Lung microvascular endothelial cell (primary cell): ENCODE data around the gene GNL1. TPM values are rescaled to one million over a fixed set of nuclear protein-coding genes. Genes with fewer than 3 reads are reported as not detected.
"Not testable (repeated sequence)": the region's sequence is repeated elsewhere in the genome, so short reads cannot be mapped to it uniquely, and the experiment has no call there.

Experiments
- DNase-seq, 2 donors: peaks; one replicate each; pipeline versions ENCODE4 v3.0.0 to v3.0.0-alpha.2; 2010; ENCODE audit warnings: low read depth in 2 of 2
- total RNA-seq: library from RNA; depleted of rRNA; stranded (reverse); fragments of >200 nt; gene quantifications from 2 replicates; pipeline ENCODE4 v1.2.1, GENCODE V29; 2014

The GNL1 gene
- total RNA-seq, 1 donor from 2014 or later: 41.1 TPM

DNA sequence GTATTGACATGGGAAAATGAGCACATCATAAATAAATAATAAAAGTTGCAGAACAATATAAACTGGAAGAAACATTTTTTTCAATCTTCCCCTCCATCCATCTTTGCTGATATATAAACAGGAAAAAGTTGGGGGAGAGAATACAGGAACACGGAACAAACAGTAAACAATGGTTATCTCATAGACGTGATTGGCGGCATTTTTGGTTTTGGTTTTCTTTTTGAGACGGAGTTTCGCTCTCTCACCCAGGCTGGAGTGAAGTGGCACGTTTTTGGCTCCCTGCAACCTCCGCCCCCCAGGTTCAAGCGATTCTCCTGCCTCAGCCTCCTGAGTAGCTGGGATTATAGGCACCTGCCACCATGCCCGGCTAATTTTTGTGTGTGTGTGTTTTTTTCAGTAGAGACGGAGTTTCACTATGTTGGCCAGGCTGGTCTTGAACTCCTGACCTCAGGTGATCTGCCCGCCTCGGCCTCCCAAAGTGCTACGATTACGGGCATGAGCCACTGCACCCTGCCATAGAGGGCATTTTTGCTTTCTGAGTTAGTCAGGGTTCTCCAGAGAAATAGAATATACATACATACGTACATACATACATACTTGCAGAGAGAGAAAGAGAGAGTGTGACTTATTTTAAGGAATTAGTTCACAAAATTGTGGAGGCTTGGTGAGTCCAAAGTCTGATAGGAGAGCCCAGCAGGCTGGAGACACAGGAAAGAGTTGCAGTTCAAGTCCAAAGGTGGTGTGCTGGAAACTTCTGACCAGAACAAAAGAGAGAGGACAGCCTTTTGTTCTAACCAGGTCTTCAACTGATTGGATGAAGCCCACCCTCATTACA lies 22.6 kb downstream of the GNL1 start:
- DNase-seq: peak in 1 of 2 donors; percentile 14

- no peak for DNase-seq
Measured at GRCh38 chr6:30530014-30530413, 26.3 kb downstream of the GNL1 start.

DNA sequence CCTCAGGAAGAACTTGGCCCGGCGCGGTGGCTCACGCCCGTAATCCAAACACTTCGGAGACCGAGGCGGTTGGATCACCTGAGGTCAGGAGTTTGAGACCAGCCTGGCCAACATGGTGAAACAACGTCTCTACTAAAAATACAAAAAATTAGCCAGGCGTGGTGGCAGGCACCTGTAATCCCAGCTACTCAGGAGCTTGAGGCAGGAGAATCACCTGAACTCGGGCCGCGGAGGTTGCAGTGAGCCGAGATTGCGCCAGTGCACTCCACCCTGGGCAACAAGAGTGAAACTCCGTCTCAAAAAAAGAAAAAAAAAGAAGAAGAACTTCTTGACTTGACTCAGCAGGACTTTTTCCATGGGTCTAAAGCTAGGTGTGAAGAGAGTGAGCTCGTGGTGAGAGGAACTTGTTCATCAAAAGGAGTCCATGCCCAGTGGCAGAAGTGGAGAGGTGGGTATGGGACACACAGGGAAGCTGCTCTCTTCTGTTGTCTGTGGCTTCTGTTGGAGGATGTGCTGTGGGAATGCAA lies 26.9 kb downstream of the GNL1 start:
- not testable (repeated sequence) for DNase-seq

DNA sequence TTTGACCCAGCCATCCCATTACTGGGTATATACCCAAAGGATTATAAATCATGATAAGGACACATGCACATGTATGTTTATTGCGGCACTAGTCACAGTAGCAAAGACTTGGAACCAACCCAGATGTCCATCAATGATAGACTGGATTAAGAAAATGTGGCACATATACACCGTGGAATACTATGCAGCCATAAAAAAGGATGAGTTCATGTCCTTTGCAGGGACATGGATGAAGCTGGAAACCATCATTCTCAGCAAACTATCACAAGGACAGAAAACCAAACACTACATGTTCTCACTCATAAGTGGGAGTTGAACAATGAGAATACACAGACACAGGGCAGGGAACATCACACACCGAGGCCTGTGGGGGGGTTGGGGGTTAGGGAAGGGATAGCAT lies 29.8 kb downstream of the GNL1 start:
- DNase-seq: not testable (repeated sequence)

GRCh38 chr6:30521952-30522351 lies 34.3 kb downstream of the GNL1 start:
- DNase-seq: peak in 1 of 2 donors; percentile 30

GRCh38 chr6:30521082-30521481 lies 35.2 kb downstream of the GNL1 start:
- peak in 1 of 2 donors; percentile 51 for DNase-seq

GRCh38 chr6:30520522-30520921 lies 35.8 kb downstream of the GNL1 start:
- DNase-seq: no peak

GRCh38 chr6:30518505-30519145 lies 37.7 kb downstream of the GNL1 start:
- DNase-seq: not testable (repeated sequence)

- DNase-seq: not testable (repeated sequence)
Measured at GRCh38 chr6:30517767-30518504, 38.4 kb downstream of the GNL1 start.

GRCh38 chr6:30516754-30517076 lies 39.6 kb downstream of the GNL1 start:
- not testable (repeated sequence) for DNase-seq

GRCh38 chr6:30515944-30516753 lies 40.1 kb downstream of the GNL1 start:
- peak; percentile 99 to 100 for DNase-seq

DNA sequence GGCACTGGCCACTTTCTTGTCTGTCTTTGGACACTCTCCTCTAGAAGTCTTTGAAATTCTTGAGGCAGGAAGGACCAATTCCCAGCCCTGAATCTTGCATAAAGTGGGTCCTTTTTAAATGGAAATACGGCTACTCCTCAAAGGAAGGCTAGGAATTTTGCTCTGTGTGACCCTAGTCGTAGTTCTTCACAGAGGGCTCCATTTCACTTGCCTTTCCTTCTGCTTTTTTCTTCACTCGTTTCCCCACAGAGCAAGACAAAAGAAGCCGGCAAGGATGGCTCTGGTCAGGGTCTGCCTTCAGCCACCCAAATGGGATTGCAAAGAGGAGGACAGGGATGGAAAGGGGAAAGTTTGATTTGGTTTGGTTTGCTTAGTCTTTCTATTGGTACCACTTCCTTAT lies 41.2 kb downstream of the GNL1 start:
- DNase-seq: no peak

DNA sequence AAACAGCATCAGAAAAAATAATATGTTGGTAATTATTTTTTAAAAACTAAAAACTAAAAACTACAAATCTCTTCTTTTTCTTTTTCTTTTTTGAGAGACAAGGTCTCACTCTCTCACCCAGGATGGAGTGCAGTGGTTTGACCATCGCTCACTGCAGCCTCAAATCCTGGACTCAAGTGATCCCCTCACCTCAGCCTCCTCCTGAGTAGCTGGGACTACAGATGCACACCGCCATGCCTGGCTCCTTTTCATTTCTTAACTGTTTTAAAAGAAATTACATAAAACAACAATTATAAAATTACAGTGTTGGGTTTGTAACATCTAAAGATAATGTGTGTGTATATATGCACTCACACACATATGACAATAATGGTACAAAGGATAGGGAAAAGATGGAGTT lies 42.8 kb downstream of the GNL1 start:
- DNase-seq: no peak

DNA sequence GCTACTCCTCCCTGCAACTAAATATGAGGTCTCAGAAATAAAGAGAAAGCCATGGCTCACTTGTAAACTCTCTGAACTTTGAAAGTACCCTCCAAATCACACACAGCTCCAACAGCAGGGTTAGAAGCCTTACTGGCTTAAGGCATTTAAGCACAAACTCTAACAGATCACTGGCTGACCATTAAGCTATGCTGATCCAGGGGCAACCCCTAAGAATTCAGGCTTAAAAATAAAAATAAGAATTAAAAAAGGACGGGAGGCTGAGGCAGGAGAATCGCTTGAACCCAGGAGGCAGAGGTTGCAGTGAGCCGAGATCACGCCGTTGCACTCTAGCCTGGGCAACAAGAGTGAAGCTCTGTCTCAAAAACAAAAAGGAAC lies 45.1 kb downstream of the GNL1 start:
- DNase-seq: no peak

DNA sequence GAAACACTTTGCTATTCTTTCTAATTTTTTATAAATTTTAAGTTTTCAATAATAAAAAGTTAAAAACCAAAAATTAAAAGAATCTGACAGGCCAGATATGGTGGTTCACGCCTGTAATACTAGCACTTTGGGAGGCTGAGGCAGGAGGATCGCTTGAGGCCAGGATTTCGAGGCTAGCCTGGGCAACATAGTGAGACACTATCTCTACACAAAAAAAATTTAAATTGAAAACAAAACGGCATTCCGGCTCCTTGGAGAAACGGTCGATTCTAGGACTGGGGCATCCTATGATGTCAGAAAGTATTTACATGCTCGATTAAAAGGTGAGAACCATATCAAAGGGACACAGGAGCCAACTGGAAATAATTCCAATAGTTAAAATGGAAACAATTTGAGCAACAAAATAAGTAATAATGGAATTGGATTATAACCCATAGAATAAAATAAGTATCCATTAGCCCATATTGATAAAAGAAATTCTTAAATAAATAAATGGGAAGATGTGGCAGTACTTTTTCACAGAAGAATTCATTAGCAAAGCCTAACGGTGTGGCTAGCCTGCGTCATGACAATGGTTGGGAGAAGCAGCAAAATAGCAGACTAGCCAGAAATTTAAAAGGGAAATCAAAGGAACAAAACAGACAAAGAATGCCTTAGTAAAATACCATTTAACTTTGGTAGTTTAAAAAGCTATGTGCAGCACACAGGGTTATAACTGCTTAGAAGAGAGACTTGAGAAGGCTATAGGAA lies 45.7 kb downstream of the GNL1 start:
- no peak for DNase-seq

DNA sequence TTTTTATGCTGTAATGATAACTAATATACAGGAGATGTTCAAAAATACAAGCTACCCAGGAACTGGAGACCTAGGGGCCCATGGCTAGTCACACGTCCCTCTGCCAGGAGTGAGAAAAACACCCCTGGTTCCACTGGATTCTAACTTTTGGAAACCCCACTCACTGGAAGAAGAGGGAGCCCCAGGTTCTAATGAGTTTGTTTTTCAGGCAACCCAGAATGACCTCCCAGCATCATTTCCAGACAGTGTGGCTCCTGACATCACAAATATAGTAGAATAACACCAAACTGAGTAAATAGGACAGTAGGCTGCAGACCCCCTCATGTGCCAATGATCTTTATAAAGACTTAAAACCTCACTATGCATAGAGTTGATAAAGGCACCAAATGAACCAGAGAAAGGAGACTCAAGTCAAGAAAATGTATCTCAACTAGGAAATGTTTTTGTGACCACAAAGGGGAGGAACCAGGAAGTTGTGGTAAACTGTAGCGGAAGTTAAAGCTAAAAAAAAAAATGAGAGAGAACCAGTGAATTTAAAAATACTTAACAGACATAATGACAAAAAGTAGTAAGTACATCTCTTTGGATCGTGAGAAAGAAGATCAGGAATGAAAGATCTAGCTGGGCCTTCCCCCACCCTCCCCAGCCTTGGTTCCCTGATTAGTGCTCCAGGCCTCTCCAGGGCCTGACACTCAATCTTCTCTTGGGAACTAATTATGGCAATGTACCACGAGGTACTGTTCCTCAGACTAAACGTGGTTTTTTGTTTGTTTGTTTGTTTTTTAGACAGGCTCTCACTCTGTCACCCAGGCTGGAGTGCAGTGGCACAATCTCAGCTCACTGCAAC lies 47.2 kb downstream of the GNL1 start:
- DNase-seq: peak in 1 of 2 donors; percentile 73

DNA sequence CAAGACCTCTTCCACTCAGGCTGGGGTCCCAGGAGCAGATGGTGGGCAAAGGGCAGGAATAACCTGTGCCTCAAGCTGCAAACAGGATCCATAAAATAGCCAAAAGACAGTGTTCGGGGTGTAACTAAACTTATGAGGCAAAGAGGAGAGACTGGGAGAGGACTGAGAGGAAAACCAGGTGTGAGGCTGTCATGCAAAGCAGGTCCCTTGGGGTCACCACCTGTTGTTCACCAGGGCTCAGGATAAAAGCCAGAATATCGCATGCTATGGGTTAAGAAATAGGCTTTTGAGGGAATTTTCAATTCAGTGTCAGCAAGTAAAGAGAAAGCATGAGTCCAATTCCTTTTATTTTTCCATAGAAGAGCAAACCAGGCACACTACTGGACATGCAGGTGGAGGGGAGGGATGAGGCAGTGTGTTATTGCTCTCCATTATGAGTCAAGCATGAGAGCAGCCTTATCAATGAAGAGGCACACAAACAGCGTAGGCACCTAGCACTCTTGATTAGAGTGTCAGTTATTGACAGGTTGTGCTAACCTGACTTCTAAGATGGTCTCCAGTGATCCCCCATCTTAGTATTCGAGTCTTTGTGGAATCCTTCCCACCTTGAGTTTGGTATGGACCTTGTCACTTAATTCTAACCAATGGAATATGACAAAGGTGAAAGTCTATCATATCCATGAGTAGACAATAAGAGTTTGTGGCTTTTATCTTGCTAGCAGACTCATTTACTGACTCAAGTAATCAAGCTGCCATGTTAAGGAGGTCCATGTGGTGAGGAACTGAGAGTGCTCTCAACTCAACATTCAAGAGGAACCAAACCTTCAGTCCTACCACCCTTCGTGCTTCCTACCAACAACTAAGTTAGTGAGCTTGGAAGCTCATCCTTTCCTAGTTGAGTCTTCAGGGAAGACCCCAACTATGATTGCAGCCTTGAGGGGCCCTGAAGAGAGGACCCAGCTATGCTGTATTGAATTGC lies 48.2 kb downstream of the GNL1 start:
- no peak for DNase-seq
